Measurements from ENCODE around the gene KPRP.

DNA sequence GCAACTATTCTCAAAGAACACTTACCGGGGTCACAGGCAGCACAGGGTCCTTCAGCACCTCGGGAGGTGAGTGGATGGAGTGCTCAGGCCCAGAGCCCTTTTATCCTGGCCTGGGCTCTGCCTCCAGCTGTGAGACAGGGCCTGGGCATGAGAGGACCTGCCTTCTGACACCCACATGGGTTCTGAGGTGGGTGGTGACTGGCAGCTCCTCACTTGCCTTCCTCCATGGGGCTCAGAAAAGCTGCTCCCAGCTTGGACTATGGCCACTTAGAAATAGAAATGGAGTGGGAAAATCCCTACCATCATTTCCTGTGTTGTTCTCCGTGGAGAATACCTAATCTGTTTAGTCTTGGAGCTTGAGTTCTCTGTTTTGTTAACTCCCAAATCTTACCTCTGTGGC is 48.8 kb downstream of the KPRP start, which contains the start of gene LCE1C:
- no peak for TF ChIP-seq EZH2 (IDR thresholded peaks at IDR 0.05; ENCODE audit: low read length, missing control alignments)
- TF ChIP-seq, protein P1, sequence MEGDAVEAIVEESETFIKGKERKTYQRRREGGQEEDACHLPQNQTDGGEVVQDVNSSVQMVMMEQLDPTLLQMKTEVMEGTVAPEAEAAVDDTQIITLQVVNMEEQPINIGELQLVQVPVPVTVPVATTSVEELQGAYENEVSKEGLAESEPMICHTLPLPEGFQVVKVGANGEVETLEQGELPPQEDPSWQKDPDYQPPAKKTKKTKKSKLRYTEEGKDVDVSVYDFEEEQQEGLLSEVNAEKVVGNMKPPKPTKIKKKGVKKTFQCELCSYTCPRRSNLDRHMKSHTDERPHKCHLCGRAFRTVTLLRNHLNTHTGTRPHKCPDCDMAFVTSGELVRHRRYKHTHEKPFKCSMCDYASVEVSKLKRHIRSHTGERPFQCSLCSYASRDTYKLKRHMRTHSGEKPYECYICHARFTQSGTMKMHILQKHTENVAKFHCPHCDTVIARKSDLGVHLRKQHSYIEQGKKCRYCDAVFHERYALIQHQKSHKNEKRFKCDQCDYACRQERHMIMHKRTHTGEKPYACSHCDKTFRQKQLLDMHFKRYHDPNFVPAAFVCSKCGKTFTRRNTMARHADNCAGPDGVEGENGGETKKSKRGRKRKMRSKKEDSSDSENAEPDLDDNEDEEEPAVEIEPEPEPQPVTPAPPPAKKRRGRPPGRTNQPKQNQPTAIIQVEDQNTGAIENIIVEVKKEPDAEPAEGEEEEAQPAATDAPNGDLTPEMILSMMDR (conservative IDR thresholded peaks at IDR 0.05 in 1 of 2, IDR thresholded peaks at IDR 0.05 in 1 of 2; ENCODE audit: low read depth in 1 of 2, low read length in 2 of 2): no peak
